ENCODE data around the gene AAR2. TPM values are rescaled to one million over a fixed set of nuclear protein-coding genes. Genes with fewer than 3 reads are reported as not detected.

Gene AAR2
- total RNA-seq, 1 experiment from 2014 or later, result 36.9 TPM

- Mint-ChIP-seq H3K4me3 (no peak overlapping the region), H3K36me3 (ENCODE audit: insufficient read depth in 1 of 3, low read depth in 3 of 3) (peaks cover 11 to 56% (median 46%) of the 10 kb centered on the region in 3 experiments; a peak in 6 of 7 replicates), H3K27ac (no peak overlapping the region), H3K9me3 (no peaks in the 10 kb centered on the region), H3K27me3 (ENCODE audit: low read depth) (no peaks in the 10 kb centered on the region), H3K4me1 (peaks cover 4% of the 10 kb centered on the region in 2 experiments; a peak in 3 of 4 replicates)
- Histone ChIP-seq H4K91ac (ENCODE audit: insufficient read length, low read depth, low read length) (no peak overlapping the region), H3K23ac (ENCODE audit: insufficient read length, low read depth, low read length) (no peak overlapping the region), H3K4me1 (ENCODE audit: insufficient read depth, low read length) (0 out of 2 replicates have a peak, but pooled peaks cover 5% of the 10 kb centered on the region), H2AK5ac (ENCODE audit: insufficient read length, low read length) (no peak overlapping the region), H3K18ac (ENCODE audit: insufficient read length, low read depth, low read length) (no peak overlapping the region), H3K14ac (ENCODE audit: insufficient read depth, low read length) (no peak overlapping the region), H3K4me2 (ENCODE audit: insufficient read depth, insufficient read length, low read length) (no peak overlapping the region), H3T11ph (ENCODE audit: low read length) (no peak overlapping the region), H3K9me3 (ENCODE audit: control insufficient read depth, low read depth, low read length) (no peaks in the 10 kb centered on the region), H4K8ac (replicated peaks; ENCODE audit: insufficient read length, low read depth, low read length) (no peak overlapping the region), H4K5ac (ENCODE audit: insufficient read length, low read depth, low read length) (no peak overlapping the region), H2BK15ac (ENCODE audit: low read depth, low read length) (no peak overlapping the region), H2BK5ac (ENCODE audit: insufficient read length, low read length) (no peak overlapping the region), H3K27ac (ENCODE audit: insufficient read length, low read depth, low read length) (no peak overlapping the region), H3K79me2 (ENCODE audit: insufficient read depth, low read length) (0 out of 2 replicates have a peak, but pooled peaks cover 1% of the 10 kb centered on the region), H3K27me3 (ENCODE audit: insufficient read depth, low read length) (no peaks in the 10 kb centered on the region), H2AFZ (ENCODE audit: low read length) (no peak overlapping the region), H2BK12ac (ENCODE audit: insufficient read length, low read depth, low read length) (no peak overlapping the region), H4K20me1 (ENCODE audit: control insufficient read depth, insufficient read depth, insufficient read length) (no peaks in the 10 kb centered on the region), H3K4ac (ENCODE audit: low read depth, low read length) (no peak overlapping the region), H3K9ac (ENCODE audit: extremely low read depth, insufficient read length, low read length) (no peak overlapping the region), H3K56ac (ENCODE audit: insufficient read length, low read depth, low read length) (no peak overlapping the region), H3K23me2 (ENCODE audit: insufficient read length, low read depth, low read length, poor library complexity, severe bottlenecking) (no peaks in the 10 kb centered on the region), H2BK20ac (ENCODE audit: low read depth, low read length, poor library complexity, severe bottlenecking) (no peak overlapping the region), H2BK120ac (ENCODE audit: low read depth, low read length, poor library complexity, severe bottlenecking) (no peak overlapping the region), H3K79me1 (ENCODE audit: insufficient read depth, low read depth, low read length, poor library complexity, severe bottlenecking) (no peaks in the 10 kb centered on the region)
- no CpG with 5 or more reads among the region's 3 CpGs for WGBS (ENCODE audit: extremely low coverage, insufficient read length, low lambda C conversion rate)
- no peak for TF ChIP-seq CTCF (conservative IDR thresholded peaks at IDR 0.05)
- DNase-seq, result no peak
Measured at GRCh38 chr20:36249450-36249849, 13.2 kb downstream of the AAR2 start.

Measured in H9 (cell line).